Neuronal stem cell (in vitro differentiated cells): ENCODE measurements around the gene ZFR2.

ENCODE experiments used
- DNase-seq: peaks from one replicate; pipeline ENCODE4 v3.0.0-alpha.2; 2013; ENCODE audit warnings: low spot score
- H2AFZ ChIP-seq: one replicate; pipeline ENCODE4 v1.6.1; 2013; ENCODE audit warnings: mild to moderate bottlenecking, low read length, inconsistent platforms
- H2AK5ac ChIP-seq: 2 replicates; pipeline ENCODE4 v1.6.1; 2013; ENCODE audit warnings: low read depth, mild to moderate bottlenecking, inconsistent platforms, low read length, moderate library complexity, mixed read lengths
- H2BK120ac ChIP-seq: 2 replicates; pipeline ENCODE4 v1.6.1; 2013; ENCODE audit warnings: low read depth, mild to moderate bottlenecking, inconsistent platforms, low read length, moderate library complexity, mixed read lengths
- H2BK12ac ChIP-seq: one replicate; pipeline ENCODE4 v1.6.1; 2013; ENCODE audit warnings: low read length, inconsistent platforms
- H2BK15ac ChIP-seq: 2 replicates; pipeline ENCODE4 v1.6.1; 2013; ENCODE audit warnings: mild to moderate bottlenecking, low read length, inconsistent platforms, mixed read lengths
- H2BK5ac ChIP-seq: one replicate; pipeline ENCODE4 v1.6.1; 2013; ENCODE audit warnings: inconsistent platforms, mild to moderate bottlenecking, low read length, moderate library complexity
- H3K14ac ChIP-seq: one replicate; pipeline ENCODE4 v1.6.1; 2013; ENCODE audit warnings: low read length, inconsistent platforms
- H3K18ac ChIP-seq: 2 replicates; pipeline ENCODE4 v1.6.1; 2013; ENCODE audit warnings: low read length, inconsistent platforms
- H3K23ac ChIP-seq: 2 replicates; pipeline ENCODE4 v1.6.1; 2013; ENCODE audit warnings: low read depth, mild to moderate bottlenecking, mixed read lengths, low read length, inconsistent platforms; ENCODE audit not compliant: poor library complexity
- H3K27ac ChIP-seq: replicated peaks from 3 replicates; pipeline ENCODE4 v1.5.1; 2013; ENCODE audit warnings: low read length, inconsistent platforms
- H3K27me3 ChIP-seq, 3 experiments: 2 replicates each; pipeline ENCODE4 v1.6.1; 2013; ENCODE audit warnings: low read length in 3 of 3, mild to moderate bottlenecking in 2 of 3, inconsistent platforms in 1 of 3, low read depth in 1 of 3, mixed read lengths in 1 of 3, moderate library complexity in 1 of 3; ENCODE audit not compliant: control insufficient read depth in 3 of 3, insufficient read depth in 3 of 3
- H3K36me3 ChIP-seq, 2 donors: replicated peaks in 1 of 2; 2 replicates each; pipeline ENCODE4 v1.6.1; 2013; ENCODE audit warnings: low read length in 2 of 2; ENCODE audit not compliant: control insufficient read depth in 2 of 2, insufficient read depth in 2 of 2
- H3K4ac ChIP-seq: 2 replicates; pipeline ENCODE4 v1.6.1; 2013; ENCODE audit warnings: inconsistent platforms, mild to moderate bottlenecking, low read length, moderate library complexity
- H3K4me1 ChIP-seq, 2 donors: 1 replicate in 1 of 2; 2 replicates in 1 of 2; pipeline ENCODE4 v1.6.1; 2013; ENCODE audit warnings: low read length in 2 of 2, low read depth in 1 of 2; ENCODE audit not compliant: control insufficient read depth in 2 of 2, insufficient read depth in 1 of 2
- H3K4me2 ChIP-seq: one replicate; pipeline ENCODE4 v1.6.1; 2013; ENCODE audit warnings: mild to moderate bottlenecking, low read length, inconsistent platforms; ENCODE audit not compliant: insufficient read depth, poor library complexity, severe bottlenecking
- H3K4me3 ChIP-seq, 2 donors: 2 replicates each; pipeline ENCODE4 v1.5.1; 2013; ENCODE audit warnings: low read length in 2 of 2, mild to moderate bottlenecking in 2 of 2, inconsistent platforms in 1 of 2, moderate library complexity in 1 of 2
- H3K79me1 ChIP-seq: one replicate; pipeline ENCODE4 v1.6.1; 2013; ENCODE audit warnings: low read depth, mild to moderate bottlenecking, inconsistent platforms, low read length, moderate library complexity
- H3K9ac ChIP-seq: one replicate; pipeline ENCODE4 v1.6.1; 2013; ENCODE audit warnings: mild to moderate bottlenecking, low read depth, low read length, inconsistent platforms; ENCODE audit not compliant: poor library complexity
- H3K9me3 ChIP-seq, 2 donors: replicated peaks in 1 of 2; 2 replicates each; pipeline versions ENCODE3 to v1.6.1; 2013; ENCODE audit warnings: low read length in 2 of 2, mild to moderate bottlenecking in 2 of 2, inconsistent platforms in 1 of 2, low read depth in 1 of 2, mixed read lengths in 1 of 2, moderate library complexity in 1 of 2; ENCODE audit not compliant: control insufficient read depth in 2 of 2, insufficient read depth in 1 of 2
- H4K8ac ChIP-seq: one replicate; pipeline ENCODE4 v1.6.1; 2013; ENCODE audit warnings: low read depth, mild to moderate bottlenecking, inconsistent platforms, low read length, moderate library complexity
- H4K91ac ChIP-seq: one replicate; pipeline ENCODE4 v1.6.1; 2013; ENCODE audit warnings: low read length, low read depth, mild to moderate bottlenecking, inconsistent platforms; ENCODE audit not compliant: poor library complexity
- WGBS, 2 donors: extraction: QIAGEN DNeasy Blood & Tissue Kit; methylation state at CpG; one replicate each; pipeline ENCODE4 v1.1.7; 2013; ENCODE audit warnings: missing lambda C conversion rate in 2 of 2, mixed read lengths in 1 of 2; ENCODE audit not compliant: insufficient read length in 2 of 2, insufficient replicate concordance in 1 of 2; ENCODE audit errors: extremely low coverage in 2 of 2; 5-methylcytosine and 5-hydroxymethylcytosine counted together

Gene ZFR2

GRCh38 chr19:3790941-3791340, 77.9 kb downstream of the ZFR2 start:
- H3K79me1 ChIP-seq, result no peaks in the 10 kb centered on the region
- no peak overlapping the region for H2BK120ac ChIP-seq
- peaks cover 2 to 33% (median 9%) of the 10 kb centered on the region in 3 experiments for H3K27me3 ChIP-seq
- no peak overlapping the region for H3K9ac ChIP-seq
- peaks cover 2 to 5% of the 10 kb centered on the region in 2 donors for H3K9me3 ChIP-seq
- no peaks in the 10 kb centered on the region for H3K36me3 ChIP-seq
- no peak overlapping the region for H3K18ac ChIP-seq
- no peak overlapping the region for H3K23ac ChIP-seq
- no peak overlapping the region for H4K91ac ChIP-seq
- H3K4me2 ChIP-seq, result no peak overlapping the region
- no peak overlapping the region for H2BK5ac ChIP-seq
- no peak overlapping the region for H3K14ac ChIP-seq
- H3K4me1 ChIP-seq, result no peaks in the 10 kb centered on the region
- no CpG with 5 or more reads among the region's 7 CpGs for WGBS, 2 donors
- no peak overlapping the region for H3K27ac ChIP-seq
- H2AK5ac ChIP-seq, result peak overlapping the region; percentile 15
- no peak overlapping the region for H3K4me3 ChIP-seq
- no peak overlapping the region for H2AFZ ChIP-seq
- H4K8ac ChIP-seq, result no peak overlapping the region
- no peak overlapping the region for H3K4ac ChIP-seq
- DNase-seq, result no peak
- no peak overlapping the region for H2BK12ac ChIP-seq
- H2BK15ac ChIP-seq, result no peak overlapping the region

GRCh38 chr19:3790209-3790734, 78.6 kb downstream of the ZFR2 start:
- H3K9ac ChIP-seq, result no peak overlapping the region
- H4K8ac ChIP-seq, result no peak overlapping the region
- no peak overlapping the region for H3K23ac ChIP-seq
- no CpG with 5 or more reads among the region's 6 CpGs for WGBS, 2 donors
- no peaks in the 10 kb centered on the region for H3K36me3 ChIP-seq
- H2BK120ac ChIP-seq, result no peak overlapping the region
- H3K79me1 ChIP-seq, result no peaks in the 10 kb centered on the region
- H3K27ac ChIP-seq, result no peak overlapping the region
- no peak overlapping the region for H3K4me3 ChIP-seq
- no peak overlapping the region for H2AFZ ChIP-seq
- peaks cover 2 to 5% of the 10 kb centered on the region in 2 donors for H3K9me3 ChIP-seq
- H2AK5ac ChIP-seq, result peak overlapping the region; percentile 15
- H4K91ac ChIP-seq, result no peak overlapping the region
- no peak overlapping the region for H2BK12ac ChIP-seq
- no peak overlapping the region for H3K4ac ChIP-seq
- no peak overlapping the region for H3K4me2 ChIP-seq
- no peak overlapping the region for H2BK5ac ChIP-seq
- peak overlapping the region; percentile 46 for H2BK15ac ChIP-seq
- DNase-seq, result no peak
- peaks cover 8 to 40% (median 15%) of the 10 kb centered on the region in 3 experiments for H3K27me3 ChIP-seq
- H3K14ac ChIP-seq, result no peak overlapping the region
- peaks cover 2 to 6% of the 10 kb centered on the region in 2 donors for H3K4me1 ChIP-seq
- no peak overlapping the region for H3K18ac ChIP-seq

GRCh38 chr19:3788996-3789778, 79.7 kb downstream of the ZFR2 start:
- Histone ChIP-seq H3K27me3 (peaks cover 8 to 50% (median 26%) of the 10 kb centered on the region in 3 experiments), H3K27ac (no peak overlapping the region), H4K8ac (no peak overlapping the region), H3K4me2 (no peak overlapping the region), H3K79me1 (no peaks in the 10 kb centered on the region), H3K9ac (no peak overlapping the region), H2BK120ac (no peak overlapping the region), H2BK12ac (no peak overlapping the region), H3K36me3 (no peaks in the 10 kb centered on the region), H3K23ac (no peak overlapping the region), H3K18ac (no peak overlapping the region), H4K91ac (no peak overlapping the region), H2BK15ac (no peak overlapping the region), H3K9me3 (peaks cover 2 to 5% of the 10 kb centered on the region in 2 donors), H3K4ac (no peak overlapping the region), H3K4me3 (no peak overlapping the region), H3K14ac (no peak overlapping the region), H2BK5ac (no peak overlapping the region), H3K4me1 (peaks cover 2 to 6% of the 10 kb centered on the region in 2 donors), H2AFZ (no peak overlapping the region), H2AK5ac (no peak overlapping the region)
- no peak for DNase-seq
- no CpG with 5 or more reads among the region's 16 CpGs for WGBS, 2 donors
